HG02852 (cell line): ENCODE data around the gene FBLIM1.
A peak's percentile ranks its signal among the peaks of the same experiment; 100 is the strongest.
"Not testable (repeated sequence)": the region's sequence is repeated elsewhere in the genome, so short reads cannot be mapped to it uniquely, and the experiment has no call there.

Experiments
- ATAC-seq: cut with Tn5 transposase; IDR thresholded peaks from one replicate; pipeline ENCODE4 v1.9.1; 2021; ENCODE audit warnings: mild to moderate bottlenecking, moderate library complexity; ENCODE audit not compliant: unreplicated experiment

The FBLIM1 gene

DNA sequence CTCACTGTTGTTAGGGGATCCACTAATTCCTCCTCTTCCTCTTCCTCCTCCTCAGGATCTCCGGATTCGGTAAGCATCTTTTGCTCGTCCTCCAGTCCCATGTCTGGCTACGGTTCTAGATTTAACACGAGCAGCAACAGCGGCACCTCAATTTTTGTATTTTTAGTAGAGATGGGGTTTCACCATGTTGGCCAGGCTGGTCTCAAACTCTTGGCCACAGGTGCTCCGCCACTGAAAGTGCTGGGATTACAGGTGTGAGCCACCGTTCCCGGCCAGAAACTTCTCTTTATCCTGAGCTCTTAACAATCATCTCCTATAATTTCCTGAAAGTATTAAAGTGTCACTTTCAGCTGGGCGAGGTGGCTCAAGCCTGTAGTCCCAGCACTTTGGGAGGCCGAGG lies 49.0 kb downstream of the FBLIM1 start, which contains the start of gene UQCRHL:
TSS of gene UQCRHL (minus strand) at position 101 of the 400 bp plus-strand sequence. CDS start at position 101, 0 bp downstream.
- not testable (repeated sequence) for ATAC-seq

GRCh38 chr1:15808955-15809354 lies 50.4 kb downstream of the FBLIM1 start:
- ATAC-seq = no peak

DNA sequence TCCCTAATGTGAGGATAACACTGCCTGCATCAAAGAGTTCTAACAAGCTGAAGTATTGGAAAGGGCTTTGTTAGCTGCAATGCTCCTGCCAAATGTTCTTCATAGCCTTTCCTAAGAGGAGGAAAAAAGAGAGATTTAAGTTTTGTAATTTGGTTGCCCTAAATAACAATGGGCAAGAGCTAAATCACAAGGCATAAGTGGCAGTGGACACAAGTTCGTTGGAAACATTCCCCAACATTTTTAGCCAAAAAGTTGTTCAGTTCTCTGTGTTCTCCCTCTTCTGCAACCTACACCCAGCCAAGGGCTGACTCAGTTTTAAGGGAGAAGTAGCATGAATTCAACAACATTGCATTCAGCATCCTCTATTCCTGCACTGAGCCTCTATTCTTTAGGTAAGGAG lies 51.5 kb downstream of the FBLIM1 start:
- ATAC-seq = no peak

DNA sequence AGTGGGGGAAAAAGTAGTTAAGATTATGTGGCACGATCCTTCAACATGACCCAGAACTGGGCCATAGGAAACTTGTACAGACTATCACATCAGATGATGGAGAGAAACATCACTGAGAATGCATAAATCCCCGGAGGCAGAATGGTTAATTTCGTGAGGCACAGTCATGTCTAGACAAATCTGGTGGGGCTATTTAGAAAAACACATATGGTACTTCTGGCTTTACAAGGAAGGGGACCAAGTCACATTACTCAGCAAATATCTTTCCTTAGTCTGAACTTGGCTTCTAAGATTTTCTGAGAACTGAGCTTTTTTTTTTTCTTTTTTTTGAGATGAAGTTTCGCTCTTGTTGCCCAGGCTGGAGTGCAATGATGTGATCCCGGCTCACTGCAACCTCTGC lies 58.1 kb downstream of the FBLIM1 start:
- no peak for ATAC-seq

DNA sequence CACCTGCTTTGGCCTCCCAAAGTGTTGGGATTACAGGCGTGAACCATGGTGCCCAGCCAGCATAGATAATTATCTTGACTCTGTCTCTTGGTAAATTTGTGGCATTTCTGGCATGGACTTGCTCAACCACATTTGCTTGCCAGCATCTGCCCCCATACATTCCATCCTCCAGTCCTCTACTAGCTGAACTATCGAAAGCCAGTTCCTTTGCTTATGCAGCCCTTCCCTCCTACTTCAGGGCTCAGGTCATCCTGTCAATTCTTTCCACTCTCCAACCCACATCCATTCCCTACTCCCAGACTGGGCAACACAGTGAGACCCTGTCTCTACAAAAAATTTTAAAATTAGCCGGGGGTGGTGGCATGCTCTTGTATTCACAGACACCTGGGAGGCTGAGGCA lies 61.9 kb downstream of the FBLIM1 start:
- ATAC-seq = no peak

DNA sequence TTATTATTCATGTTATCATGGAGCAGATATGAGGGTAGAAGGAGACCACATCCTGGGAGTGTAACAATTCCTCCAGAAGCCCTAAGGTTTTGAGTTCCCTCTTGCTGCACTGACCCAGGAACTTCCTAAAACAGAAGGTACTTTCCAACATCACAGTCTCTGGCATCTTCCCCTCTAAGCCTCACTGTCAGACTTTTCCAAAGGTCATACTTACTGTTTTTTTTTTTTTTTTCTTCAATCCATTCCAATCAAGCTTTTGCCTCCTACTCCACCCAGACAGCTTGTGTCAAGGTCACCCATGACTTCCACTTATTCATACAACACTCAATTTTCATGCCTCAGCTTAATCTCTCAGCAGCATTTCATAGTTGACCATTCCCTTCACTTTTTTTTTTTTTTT lies 67.2 kb downstream of the FBLIM1 start:
- no peak for ATAC-seq

GRCh38 chr1:15826810-15827507 lies 68.4 kb downstream of the FBLIM1 start:
- no peak for ATAC-seq

DNA sequence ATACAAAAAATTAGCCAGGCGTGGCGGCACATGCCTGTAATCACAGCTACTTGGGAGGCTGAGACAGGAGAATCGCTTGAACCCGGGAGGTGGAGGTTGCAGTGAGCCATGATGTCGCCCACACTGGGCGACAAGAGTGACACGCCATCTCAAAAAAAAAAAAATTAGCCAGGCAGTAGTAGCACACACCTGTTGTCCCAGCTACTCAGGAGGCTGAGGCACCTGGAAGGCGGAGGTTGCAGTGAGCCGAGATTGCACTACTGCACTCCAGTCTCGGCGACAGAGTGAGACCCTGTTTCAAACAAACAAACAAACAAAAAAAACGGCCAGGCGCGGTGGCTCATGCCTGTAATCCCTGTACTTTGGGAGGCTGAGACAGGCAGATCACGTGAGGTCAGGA lies 69.0 kb downstream of the FBLIM1 start:
- not testable (repeated sequence) for ATAC-seq

DNA sequence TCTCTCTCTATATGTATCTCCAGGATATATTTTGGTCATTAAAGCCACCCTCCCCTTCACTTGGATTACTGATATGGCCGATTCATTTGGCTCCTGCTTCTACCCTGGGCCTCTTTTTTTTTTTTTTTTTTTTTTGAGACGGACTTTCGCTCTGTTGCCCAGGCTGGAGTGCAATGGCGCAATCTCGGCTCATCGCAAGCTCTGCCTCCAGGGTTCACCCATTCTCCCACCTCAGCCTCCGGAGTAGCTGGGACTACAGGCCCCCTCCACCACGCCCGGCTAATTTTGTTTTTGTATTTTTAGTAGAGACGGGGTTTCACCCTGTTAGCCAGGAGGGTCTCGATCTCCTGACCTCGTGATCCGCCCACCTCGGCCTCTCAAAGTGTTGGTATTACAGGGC lies 70.3 kb downstream of the FBLIM1 start:
- not testable (repeated sequence) for ATAC-seq

DNA sequence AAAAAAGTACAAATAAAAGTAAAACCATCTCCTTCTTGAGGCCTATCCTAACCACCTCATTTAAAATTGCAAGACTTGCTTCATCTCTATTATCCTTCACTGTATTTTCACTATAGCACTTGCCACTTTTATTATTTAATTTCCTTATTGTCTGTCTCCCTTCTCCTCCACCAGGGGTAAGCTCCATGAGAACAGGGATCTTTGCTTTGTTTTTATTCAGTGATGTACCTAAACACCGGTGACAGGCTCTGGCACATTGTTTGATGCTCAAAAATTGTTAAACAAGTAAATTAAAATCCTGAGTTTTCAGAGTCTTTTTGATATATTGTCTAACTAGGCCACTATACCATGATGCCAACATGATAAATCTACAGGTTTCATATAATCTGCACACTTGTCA lies 71.7 kb downstream of the FBLIM1 start:
- no peak for ATAC-seq

GRCh38 chr1:15833069-15833679 lies 74.6 kb downstream of the FBLIM1 start:
- no peak for ATAC-seq

GRCh38 chr1:15833842-15834405 lies 75.3 kb downstream of the FBLIM1 start:
- no peak for ATAC-seq

DNA sequence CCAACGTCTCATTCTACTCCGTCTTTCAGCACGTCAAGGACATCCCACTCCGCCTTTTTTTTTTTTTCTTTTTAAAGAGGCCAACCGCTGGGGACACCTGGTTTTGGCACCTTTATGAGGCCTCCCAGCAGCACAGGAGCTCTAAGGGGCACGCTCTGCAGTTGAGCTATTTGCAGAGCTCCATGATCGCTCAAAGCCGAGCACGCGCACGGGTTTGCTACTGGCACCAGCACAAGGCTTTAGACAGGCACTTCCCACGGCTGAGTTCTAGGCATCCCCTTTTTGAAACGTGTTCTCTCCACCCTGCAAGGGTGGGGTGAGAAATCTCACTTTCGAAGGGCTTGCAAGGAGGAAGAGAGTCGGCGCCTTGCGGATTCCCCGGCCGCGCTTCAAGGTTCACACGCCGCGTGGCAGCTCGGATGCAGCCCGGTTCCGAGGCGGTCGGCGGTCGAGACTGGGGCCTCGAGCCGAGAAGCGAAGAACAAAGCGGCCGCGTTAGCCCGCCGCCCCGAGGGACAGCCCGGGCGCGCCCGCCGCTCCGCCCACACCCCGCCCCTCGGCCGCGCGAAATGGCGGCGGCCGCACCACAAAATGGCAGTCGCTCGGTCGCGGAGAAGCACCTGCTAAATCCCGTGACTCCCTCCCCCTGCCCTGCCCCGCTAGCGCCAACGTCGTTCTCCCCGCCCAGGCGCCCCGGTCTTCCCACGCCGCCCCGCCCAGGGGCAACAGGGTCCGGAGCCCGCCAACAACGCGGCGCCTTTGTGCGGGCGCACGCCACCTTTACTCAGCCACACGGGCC lies 76.0 kb downstream of the FBLIM1 start:
- ATAC-seq = peak; percentile 49

GRCh38 chr1:15835205-15835740 lies 76.7 kb downstream of the FBLIM1 start:
- peak; percentile 6 for ATAC-seq

DNA sequence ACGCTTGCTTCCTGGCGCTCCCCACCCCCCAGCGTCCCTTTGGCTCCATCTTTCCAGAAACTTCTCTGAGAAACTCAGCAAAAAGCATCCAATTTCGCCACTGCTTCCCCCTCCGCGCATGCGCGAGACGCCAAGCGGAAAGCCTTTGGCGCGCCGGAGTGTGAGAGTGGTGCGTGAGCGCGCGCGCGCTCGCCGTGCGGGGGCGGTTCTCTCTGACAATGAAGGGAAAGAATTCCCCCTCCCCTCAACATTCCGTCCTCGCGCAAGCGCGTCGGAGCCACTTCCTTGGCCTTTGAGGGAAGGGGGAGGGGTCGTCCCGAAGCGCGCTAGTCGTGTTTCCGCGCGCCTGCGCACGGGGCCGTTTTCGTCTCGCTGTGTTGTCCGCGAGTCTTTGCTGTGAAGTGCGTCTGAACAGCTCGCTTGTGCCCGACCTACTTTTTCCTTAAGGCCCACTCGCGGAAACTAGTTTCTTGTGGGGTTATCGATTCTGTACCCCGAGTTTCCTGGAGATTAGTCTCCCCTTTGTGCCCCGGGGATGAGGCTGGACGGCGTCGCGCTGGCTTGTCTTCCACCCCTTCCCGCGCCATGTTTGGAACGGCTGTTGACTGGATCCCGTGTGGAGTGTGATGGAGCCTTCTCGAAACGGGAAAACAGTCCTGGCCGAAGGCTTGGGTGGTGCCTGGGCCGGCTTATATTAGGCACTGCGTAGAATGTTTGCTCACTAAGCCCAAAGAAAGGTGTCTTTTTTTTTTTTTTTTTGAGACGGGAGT lies 77.3 kb downstream of the FBLIM1 start:
- ATAC-seq = peak; percentile 40
